Transverse colon (tissue), 4 donors: ENCODE measurements around the gene XXYLT1. TPM values are rescaled to one million over a fixed set of nuclear protein-coding genes. Genes with fewer than 3 reads are reported as not detected.

ENCODE experiments used
- DNase-seq: peaks from one replicate; pipeline ENCODE4 v3.0.0-alpha.2; 2019
- H3K27ac ChIP-seq, 4 donors: fragments of 200-600 bp; sonication (generic); 2 replicates each; pipeline ENCODE4 v1.5.1; 2016 to 2018; ENCODE audit warnings: inconsistent platforms in 4 of 4
- H3K27me3 ChIP-seq: fragments of 200-600 bp; sonication (generic); 2 replicates; pipeline ENCODE4 v1.5.1; 2017; ENCODE audit warnings: inconsistent platforms
- H3K36me3 ChIP-seq, 4 donors: fragments of 200-600 bp; sonication (generic); 2 replicates each; pipeline ENCODE4 v1.5.1; 2017 to 2019; ENCODE audit warnings: inconsistent platforms in 4 of 4
- H3K4me1 ChIP-seq, 4 donors: fragments of 200-600 bp; sonication (generic); 2 replicates each; pipeline ENCODE4 v1.5.1; 2017 to 2020; ENCODE audit warnings: inconsistent platforms in 4 of 4
- H3K4me3 ChIP-seq, 4 donors: fragments of 200-600 bp; sonication (generic); 1 replicate in 1 of 4; 2 replicates in 3 of 4; pipeline versions ENCODE4 v1.5.1 to v1.6.1; 2017 to 2019; ENCODE audit warnings: inconsistent platforms in 4 of 4
- H3K9me3 ChIP-seq, 2 donors: fragments of 200-600 bp; sonication (generic); 2 replicates each; pipeline ENCODE4 v1.5.1; 2017 to 2019; ENCODE audit warnings: inconsistent platforms in 2 of 2
- CTCF ChIP-seq, 5 experiments: fragments of 200-600 bp in 3 of 5; fragments of 450-650 bp in 2 of 5; sonication (generic) in 3 of 5; IDR thresholded peaks; 1 replicate in 2 of 5; 2 replicates in 3 of 5; pipeline ENCODE4 v1.5.1; 2016 to 2017; ENCODE audit warnings: antibody characterized with exemption in 5 of 5, inconsistent platforms in 3 of 5, mild to moderate bottlenecking in 2 of 5, moderate library complexity in 1 of 5
- EP300 ChIP-seq: sonication (generic); formaldehyde crosslinking; IDR thresholded peaks from one replicate; pipeline ENCODE4 v1.6.1; 2017; ENCODE audit warnings: antibody characterized with exemption, low read depth
- POLR2A ChIP-seq: fragments of 450-650 bp; IDR thresholded peaks from one replicate; pipeline ENCODE4 v1.6.1; 2016; ENCODE audit warnings: antibody characterized with exemption, mild to moderate bottlenecking, moderate library complexity
- POLR2AphosphoS5 ChIP-seq, 3 donors: sonication (generic); formaldehyde crosslinking; IDR thresholded peaks; one replicate each; pipeline ENCODE4 v1.6.1; 2016; ENCODE audit warnings: antibody characterized with exemption in 3 of 3
- WGBS, 2 donors: methylation state at CpG; one replicate each; pipeline ENCODE4 v1.1.5; 2018; ENCODE audit warnings: low coverage in 1 of 2; 5-methylcytosine and 5-hydroxymethylcytosine counted together
- in situ Hi-C, 4 donors: fragments of 200-750 bp; cut with MboI; loops; one replicate each; pipeline versions ENCODE4 v1.15.0 to v1.15.1; 2017; ENCODE audit warnings: low sequenced_read_pairs in 3 of 4, low pct_ligation_motif_present in 1 of 4, low pct_unique_long_range_greater_than_20kb in 1 of 4
- intact Hi-C: fragments of 100-400 bp; cut with DNase I; formaldehyde crosslinking; loops from one replicate; pipeline ENCODE4 v1.15.1; 2023; ENCODE audit warnings: low total_unique reads
- total RNA-seq, 4 donors: library from RNA; depleted of rRNA; stranded (reverse); fragments of >200 nt; gene quantifications; one replicate each; pipeline ENCODE4 v1.1.0, GENCODE V29; 2016

Gene XXYLT1
- total RNA-seq, 4 donors from 2014 or later: 3.0 to 10.0 (median 5.9) TPM

- TF ChIP-seq POLR2A (no peak), POLR2AphosphoS5 (IDR thresholded peaks at IDR 0.05) (peak in 2 of 3 donors; percentile 11 to 30), EP300 (no peak), CTCF (IDR thresholded peaks at IDR 0.05) (no peak)
- Histone ChIP-seq H3K4me3 (peak overlapping the region in 2 of 4 donors; percentile 14 to 40), H3K36me3 (no peaks in the 10 kb centered on the region), H3K4me1 (peaks cover 28 to 74% (median 42%) of the 10 kb centered on the region in 4 donors), H3K27me3 (no peaks in the 10 kb centered on the region), H3K27ac (peak overlapping the region; percentile 71 to 89 (median 83)), H3K9me3 (no peaks in the 10 kb centered on the region)
- in situ Hi-C loops (no loop called here), intact Hi-C loops (loop anchor here (10.0 kb wide), 1 partner anchor 104 kb away; no protein-coding TSS in a partner anchor)
- WGBS, 2 donors: 36% methylated on average over 20 of the region's 20 CpGs; no CpG with 5 or more reads in 1 of the 2 donors
- DNase-seq: peak; percentile 61
These were observed 120.5 kb downstream of the XXYLT1 start for GRCh38 chr3:195150181-195151118.

- 56 to 66% methylated on average over 15 of the region's 15 CpGs for WGBS, 2 donors
- no peak for TF ChIP-seq EP300
- TF ChIP-seq POLR2A: no peak
- TF ChIP-seq CTCF (IDR thresholded peaks at IDR 0.05): no peak
- no peak for TF ChIP-seq POLR2AphosphoS5 (IDR thresholded peaks at IDR 0.05)
- H3K27ac ChIP-seq: peak overlapping the region; percentile 71 to 89 (median 83)
- no peaks in the 10 kb centered on the region for H3K36me3 ChIP-seq
- intact Hi-C loops: loop anchor here (10.0 kb wide), 1 partner anchor 105 kb away; no protein-coding TSS in a partner anchor
- no peaks in the 10 kb centered on the region for H3K9me3 ChIP-seq
- DNase-seq: no peak
- no peaks in the 10 kb centered on the region for H3K27me3 ChIP-seq
- in situ Hi-C loops: no loop called here
- peaks cover 19 to 64% (median 32%) of the 10 kb centered on the region in 4 donors for H3K4me1 ChIP-seq
- no peak overlapping the region for H3K4me3 ChIP-seq
These were observed 121.5 kb downstream of the XXYLT1 start for GRCh38 chr3:195149292-195150030.

GRCh38 chr3:195148549-195148948 lies 122.4 kb downstream of the XXYLT1 start:
- 50 to 68% methylated on average over 9 to 10 of the region's 10 CpGs for WGBS, 2 donors

More at GRCh38 chr3:195148549-195148948, 122.4 kb downstream of the XXYLT1 start:
- intact Hi-C loops (no loop called here), in situ Hi-C loops (no loop called here)
- Histone ChIP-seq H3K9me3 (no peaks in the 10 kb centered on the region), H3K4me1 (peaks cover 10 to 55% (median 23%) of the 10 kb centered on the region in 4 donors), H3K27me3 (no peaks in the 10 kb centered on the region), H3K4me3 (no peak overlapping the region), H3K27ac (peak overlapping the region; percentile 32 to 89 (median 74)), H3K36me3 (no peaks in the 10 kb centered on the region)
- no peak for TF ChIP-seq POLR2A
- no peak for TF ChIP-seq EP300
- no peak for TF ChIP-seq POLR2AphosphoS5 (IDR thresholded peaks at IDR 0.05)
- TF ChIP-seq CTCF (IDR thresholded peaks at IDR 0.05): no peak
- no peak for DNase-seq
